ENCODE results near the gene GFER. TPM values are rescaled to one million over a fixed set of nuclear protein-coding genes. Genes with fewer than 3 reads are reported as not detected.
A peak's percentile ranks its signal among the peaks of the same experiment; 100 is the strongest.

The GFER gene
- polyA plus RNA-seq, 1 donor, result 48.5 TPM

DNA sequence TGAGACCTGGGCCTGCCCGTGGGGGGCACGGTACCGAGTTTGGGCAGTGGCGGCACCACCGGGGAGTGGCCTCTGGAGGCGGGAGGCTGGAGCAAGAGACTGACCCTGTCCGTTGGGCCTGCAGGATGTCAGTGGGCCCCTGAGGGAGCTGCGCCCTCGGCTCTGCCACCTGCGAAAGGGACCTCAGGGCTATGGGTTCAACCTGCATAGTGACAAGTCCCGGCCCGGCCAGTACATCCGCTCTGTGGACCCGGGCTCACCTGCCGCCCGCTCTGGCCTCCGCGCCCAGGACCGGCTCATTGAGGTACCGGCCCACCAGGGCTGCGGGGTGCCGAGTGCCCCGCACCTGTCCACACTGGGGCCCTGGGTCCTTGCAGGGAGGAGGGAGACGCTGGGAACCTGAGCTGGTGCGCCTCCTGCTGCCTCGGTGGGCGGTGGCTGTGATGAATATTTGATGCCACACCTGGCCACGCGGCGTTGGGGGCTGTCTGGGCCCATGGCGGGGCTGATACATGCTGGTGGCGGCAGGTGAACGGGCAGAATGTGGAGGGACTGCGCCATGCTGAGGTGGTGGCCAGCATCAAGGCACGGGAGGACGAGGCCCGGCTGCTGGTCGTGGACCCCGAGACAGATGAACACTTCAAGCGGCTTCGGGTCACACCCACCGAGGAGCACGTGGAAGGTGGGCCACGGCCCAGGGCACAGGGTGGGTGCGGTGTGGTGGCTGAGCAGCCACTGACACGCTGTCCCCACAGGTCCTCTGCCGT is 52.4 kb downstream of the GFER start:
- peaks cover 59% of the 10 kb centered on the region for H3K4me1 ChIP-seq (ENCODE audit: control insufficient read depth, insufficient read depth, low read length)
- H3K9me3 ChIP-seq (ENCODE audit: control insufficient read depth, low read depth, low read length), result peaks cover 12% of the 10 kb centered on the region
- WGBS (ENCODE audit: insufficient coverage, low lambda C conversion rate), result no CpG with 5 or more reads among the region's 47 CpGs
- H3K4me3 ChIP-seq (ENCODE audit: low read length), result no peak overlapping the region
- H3K27ac ChIP-seq (ENCODE audit: low read length), result peak overlapping the region; percentile 40
- H3K36me3 ChIP-seq (ENCODE audit: control insufficient read depth, insufficient read depth, low read length), result peaks cover 27% of the 10 kb centered on the region
- no peaks in the 10 kb centered on the region for H3K27me3 ChIP-seq (ENCODE audit: control insufficient read depth, insufficient read depth, low read length)
- no peak for DNase-seq

DNA sequence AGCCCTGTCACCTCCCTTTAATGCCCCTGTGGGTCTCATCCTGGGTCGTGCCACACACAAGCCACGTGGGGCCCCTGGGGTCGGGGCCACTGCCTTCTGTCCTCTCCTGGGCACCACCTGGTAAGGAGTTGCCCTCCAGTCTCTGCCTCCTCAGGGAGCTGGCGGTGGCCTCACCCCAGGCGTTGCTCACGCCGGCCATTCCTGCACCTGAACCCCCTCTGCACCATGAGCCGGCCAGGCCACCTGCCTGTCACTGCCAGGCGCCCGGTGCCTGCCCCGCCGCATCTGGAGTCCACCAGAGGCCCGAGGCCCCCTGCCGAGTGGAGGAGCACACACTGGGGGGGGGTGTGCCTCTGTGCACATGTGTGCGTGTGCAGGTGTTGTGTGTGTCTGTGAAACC is 53.1 kb downstream of the GFER start:
- Histone ChIP-seq H3K4me1 (ENCODE audit: control insufficient read depth, insufficient read depth, low read length) (peaks cover 62% of the 10 kb centered on the region), H3K27ac (ENCODE audit: low read length) (peak overlapping the region; percentile 77), H3K4me3 (ENCODE audit: low read length) (no peak overlapping the region), H3K36me3 (ENCODE audit: control insufficient read depth, insufficient read depth, low read length) (peaks cover 29% of the 10 kb centered on the region), H3K27me3 (ENCODE audit: control insufficient read depth, insufficient read depth, low read length) (no peaks in the 10 kb centered on the region), H3K9me3 (ENCODE audit: control insufficient read depth, low read depth, low read length) (peaks cover 12% of the 10 kb centered on the region)
- no peak for DNase-seq
- WGBS (ENCODE audit: insufficient coverage, low lambda C conversion rate), result no CpG with 5 or more reads among the region's 15 CpGs

Other genes with a start within 250 kb of the GFER start
- 57.7 TPM for gene NME3, start 212.7 kb upstream of the GFER start, polyA plus RNA-seq
- gene EME2, start 211.4 kb upstream of the GFER start, polyA plus RNA-seq, result 12.2 TPM
- gene MRPS34, start 211.1 kb upstream of the GFER start, polyA plus RNA-seq, result 82.8 TPM
- gene SPSB3, start 201.6 kb upstream of the GFER start, polyA plus RNA-seq, result 36.5 TPM
- gene NUBP2, start 201.2 kb upstream of the GFER start, polyA plus RNA-seq, result 39.4 TPM
- 8.3 TPM for gene IGFALS, start 190.5 kb upstream of the GFER start, polyA plus RNA-seq
- gene HAGH, start 157.4 kb upstream of the GFER start, polyA plus RNA-seq, result 55.5 TPM
- gene FAHD1, start 157.0 kb upstream of the GFER start, polyA plus RNA-seq, result 49.6 TPM
- gene MEIOB, start 112.0 kb upstream of the GFER start, polyA plus RNA-seq, result 0.54 TPM
- gene HS3ST6, start 65.8 kb upstream of the GFER start, polyA plus RNA-seq, result 0.04 TPM
- gene MSRB1, start 41.0 kb upstream of the GFER start, polyA plus RNA-seq, result 38.8 TPM
- 0.22 TPM for gene RPL3L, start 29.5 kb upstream of the GFER start, polyA plus RNA-seq
- gene NDUFB10, start 24.7 kb upstream of the GFER start, polyA plus RNA-seq, result 128 TPM
- 3,022 TPM for gene RPS2, start 19.4 kb upstream of the GFER start, polyA plus RNA-seq
- gene RNF151, start 17.3 kb upstream of the GFER start, polyA plus RNA-seq, result 0.09 TPM
- gene TBL3, start 12.1 kb upstream of the GFER start, polyA plus RNA-seq, result 32.9 TPM
- gene NOXO1, start 2.7 kb upstream of the GFER start, polyA plus RNA-seq, result 2.8 TPM
- gene SYNGR3, start 5.8 kb downstream of the GFER start, polyA plus RNA-seq, result 4.2 TPM
- 28.9 TPM for gene ZNF598, start 25.6 kb downstream of the GFER start, polyA plus RNA-seq
- 4.4 TPM for gene NPW, start 35.6 kb downstream of the GFER start, polyA plus RNA-seq
- gene NHERF2, start 42.7 kb downstream of the GFER start, polyA plus RNA-seq, result 32.3 TPM
- gene NTHL1, start 63.6 kb downstream of the GFER start, polyA plus RNA-seq, result 15.6 TPM
- gene TSC2, start 63.8 kb downstream of the GFER start, polyA plus RNA-seq, result 85.9 TPM
- 58.4 TPM for gene PKD1, start 151.7 kb downstream of the GFER start, polyA plus RNA-seq
- gene RAB26, start 164.4 kb downstream of the GFER start, polyA plus RNA-seq, result 19.1 TPM
- 63.3 TPM for gene TRAF7, start 171.6 kb downstream of the GFER start, polyA plus RNA-seq
- gene CASKIN1, start 212.4 kb downstream of the GFER start, polyA plus RNA-seq, result 0.96 TPM
- gene MLST8, start 221.3 kb downstream of the GFER start, polyA plus RNA-seq, result 40.0 TPM
- gene BRICD5, start 226.7 kb downstream of the GFER start, polyA plus RNA-seq, result 10.5 TPM
- 11.7 TPM for gene PGP, start 230.6 kb downstream of the GFER start, polyA plus RNA-seq
- gene E4F1, start 239.4 kb downstream of the GFER start, polyA plus RNA-seq, result 18.4 TPM